Measurements from ENCODE around the gene BCAP29.
"Not testable (repeated sequence)": the region's sequence is repeated elsewhere in the genome, so short reads cannot be mapped to it uniquely, and the experiment has no call there.

BCAP29 gene

GRCh38 chr7:107579885-107580715, at the start of gene BCAP29:
BCAP29 (plus strand) TSS chr7:107580246; CDS start chr7:107580773, 527 bp downstream.
- no peak for DNase-seq (ENCODE audit: extremely low read depth, low read depth)
- peak; percentile 13 for TF ChIP-seq CTCF (IDR thresholded peaks at IDR 0.05; ENCODE audit: low read depth, low read length)

GRCh38 chr7:107530751-107531150, 49.3 kb upstream of the BCAP29 start:
- no peak for DNase-seq (ENCODE audit: extremely low read depth, low read depth)
- no peak for TF ChIP-seq CTCF (IDR thresholded peaks at IDR 0.05; ENCODE audit: low read depth, low read length)

GRCh38 chr7:107534139-107534538, 45.9 kb upstream of the BCAP29 start:
- no peak for TF ChIP-seq CTCF (IDR thresholded peaks at IDR 0.05; ENCODE audit: low read depth, low read length)
- DNase-seq (ENCODE audit: extremely low read depth, low read depth), result no peak

- not testable (repeated sequence) for DNase-seq (ENCODE audit: extremely low read depth, low read depth)
These were observed 42.8 kb upstream of the BCAP29 start for GRCh38 chr7:107537228-107537627.

- DNase-seq (ENCODE audit: extremely low read depth, low read depth), result no peak
- TF ChIP-seq CTCF (IDR thresholded peaks at IDR 0.05; ENCODE audit: low read depth, low read length), result no peak
These were observed 42.0 kb upstream of the BCAP29 start for GRCh38 chr7:107538001-107538400.

GRCh38 chr7:107543338-107543993, 36.6 kb upstream of the BCAP29 start:
- no peak for TF ChIP-seq CTCF (IDR thresholded peaks at IDR 0.05; ENCODE audit: low read depth, low read length)
- DNase-seq (ENCODE audit: extremely low read depth, low read depth), result no peak

- TF ChIP-seq CTCF (IDR thresholded peaks at IDR 0.05; ENCODE audit: low read depth, low read length), result no peak
- DNase-seq (ENCODE audit: extremely low read depth, low read depth), result no peak
These were observed 35.0 kb upstream of the BCAP29 start for GRCh38 chr7:107544848-107545591.

Measured in AG09319 (cell line).